Esophagus muscularis mucosa (tissue), 4 donors: ENCODE data around the gene DUSP7. TPM values are rescaled to one million over a fixed set of nuclear protein-coding genes. Genes with fewer than 3 reads are reported as not detected.
"Not testable (repeated sequence)": the region's sequence is repeated elsewhere in the genome, so short reads cannot be mapped to it uniquely, and the experiment has no call there.

Experiments
- DNase-seq: peaks from one replicate; pipeline ENCODE4 v3.0.0-alpha.2; 2017; ENCODE audit errors: extremely low spot score
- H3K27ac ChIP-seq, 4 donors: fragments of 200-600 bp; sonication (generic); replicated peaks in 1 of 4; 1 replicate in 3 of 4; 2 replicates in 1 of 4; pipeline ENCODE4 v1.5.1; 2016 to 2019; ENCODE audit warnings: mild to moderate bottlenecking in 1 of 4
- H3K27me3 ChIP-seq, 4 donors: fragments of 200-600 bp; sonication (generic); one replicate each; pipeline versions ENCODE4 v1.5.1 to v1.6.0; 2016 to 2019
- H3K36me3 ChIP-seq, 4 donors: fragments of 200-600 bp; sonication (generic); one replicate each; pipeline ENCODE4 v1.5.1; 2016 to 2019
- H3K4me1 ChIP-seq, 4 donors: fragments of 200-600 bp; sonication (generic); one replicate each; pipeline ENCODE4 v1.5.1; 2016 to 2019
- H3K4me3 ChIP-seq, 4 donors: fragments of 200-600 bp; sonication (generic); 1 replicate in 2 of 4; 2 replicates in 2 of 4; pipeline ENCODE4 v1.5.1; 2016 to 2019; ENCODE audit warnings: mild to moderate bottlenecking in 4 of 4, moderate library complexity in 1 of 4
- H3K9me3 ChIP-seq, 4 donors: fragments of 200-600 bp; sonication (generic); 1 replicate in 3 of 4; 2 replicates in 1 of 4; pipeline ENCODE4 v1.5.1; 2016 to 2019
- CTCF ChIP-seq, 3 experiments: fragments of 200-600 bp in 2 of 3; fragments of 450-650 bp in 1 of 3; sonication (generic) in 2 of 3; IDR thresholded peaks; one replicate each; pipeline ENCODE4 v1.5.1; 2017 to 2019; ENCODE audit warnings: antibody characterized with exemption in 3 of 3, mild to moderate bottlenecking in 2 of 3, moderate library complexity in 1 of 3
- EP300 ChIP-seq: sonication (generic); formaldehyde crosslinking; IDR thresholded peaks from one replicate; pipeline ENCODE4 v1.6.1; 2017; ENCODE audit warnings: antibody characterized with exemption
- POLR2A ChIP-seq: fragments of 450-650 bp; IDR thresholded peaks from one replicate; pipeline ENCODE4 v1.6.1; 2017; ENCODE audit warnings: antibody characterized with exemption, moderate library complexity, mild to moderate bottlenecking, low read depth
- POLR2AphosphoS5 ChIP-seq, 2 donors: sonication (generic); formaldehyde crosslinking; IDR thresholded peaks; one replicate each; pipeline ENCODE4 v1.6.1; 2017; ENCODE audit warnings: antibody characterized with exemption in 2 of 2
- WGBS: methylation state at CpG from one replicate; pipeline ENCODE4 v1.1.5; 2018; 5-methylcytosine and 5-hydroxymethylcytosine counted together
- intact Hi-C: fragments of 100-400 bp; cut with DNase I; formaldehyde crosslinking; loops from one replicate; pipeline ENCODE4 v1.15.1; 2023
- total RNA-seq, 4 donors: library from RNA; depleted of rRNA; stranded (reverse); fragments of >200 nt; gene quantifications; one replicate each; pipeline versions ENCODE4 v1.1.0 to v1.2.1, GENCODE V29; 2016

The DUSP7 gene
- total RNA-seq, 4 donors from 2014 or later, result 10.0 to 23.5 (median 15.9) TPM

- Histone ChIP-seq H3K36me3 (no peaks in the 10 kb centered on the region), H3K4me1 (peaks cover 10 to 26% (median 22%) of the 10 kb centered on the region in 4 donors), H3K9me3 (no peaks in the 10 kb centered on the region), H3K4me3 (no peak overlapping the region), H3K27ac (no peak overlapping the region), H3K27me3 (peaks cover 0 to 5% (median 0%) of the 10 kb centered on the region in 4 donors)
- no peak for DNase-seq
- WGBS, result 100% methylated on average over 1 of the region's 4 CpGs
- TF ChIP-seq POLR2A, result no peak
- no peak for TF ChIP-seq POLR2AphosphoS5 (IDR thresholded peaks at IDR 0.05)
- TF ChIP-seq CTCF (IDR thresholded peaks at IDR 0.05), result no peak
- no peak for TF ChIP-seq EP300
- intact Hi-C loops, result no loop called here
Observed at GRCh38 chr3:52037291-52037690, 19.1 kb downstream of the DUSP7 start.

GRCh38 chr3:52036829-52037228, 19.5 kb downstream of the DUSP7 start:
- WGBS, result 93% methylated on average over 1 of the region's 5 CpGs
- Histone ChIP-seq H3K36me3 (no peaks in the 10 kb centered on the region), H3K4me3 (no peak overlapping the region), H3K4me1 (peaks cover 10 to 26% (median 22%) of the 10 kb centered on the region in 4 donors), H3K27ac (no peak overlapping the region), H3K27me3 (peaks cover 0 to 5% (median 0%) of the 10 kb centered on the region in 4 donors), H3K9me3 (no peaks in the 10 kb centered on the region)
- TF ChIP-seq POLR2AphosphoS5 (IDR thresholded peaks at IDR 0.05), result no peak
- TF ChIP-seq CTCF (IDR thresholded peaks at IDR 0.05), result no peak
- TF ChIP-seq POLR2A, result no peak
- no peak for TF ChIP-seq EP300
- no peak for DNase-seq
- intact Hi-C loops, result no loop called here

GRCh38 chr3:52036222-52036694, 20.1 kb downstream of the DUSP7 start:
- H3K4me1 ChIP-seq, result peaks cover 10 to 26% (median 20%) of the 10 kb centered on the region in 4 donors
- TF ChIP-seq CTCF (IDR thresholded peaks at IDR 0.05) (no peak), EP300 (no peak), POLR2AphosphoS5 (IDR thresholded peaks at IDR 0.05) (no peak), POLR2A (no peak)
- no peak overlapping the region for H3K27ac ChIP-seq
- DNase-seq, result no peak
- no peak overlapping the region for H3K4me3 ChIP-seq
- WGBS, result 95% methylated on average over 5 of the region's 5 CpGs
- no peaks in the 10 kb centered on the region for H3K36me3 ChIP-seq
- H3K9me3 ChIP-seq, result no peaks in the 10 kb centered on the region
- intact Hi-C loops, result no loop called here
- peaks cover 0 to 5% (median 0%) of the 10 kb centered on the region in 4 donors for H3K27me3 ChIP-seq

GRCh38 chr3:52034651-52035050, 21.7 kb downstream of the DUSP7 start:
- Histone ChIP-seq H3K36me3 (no peaks in the 10 kb centered on the region), H3K4me1 (peaks cover 0 to 13% (median 6%) of the 10 kb centered on the region in 4 donors), H3K27ac (no peak overlapping the region), H3K27me3 (peaks cover 0 to 5% (median 0%) of the 10 kb centered on the region in 4 donors), H3K4me3 (no peak overlapping the region), H3K9me3 (no peaks in the 10 kb centered on the region)
- WGBS, result 62% methylated on average over 2 of the region's 3 CpGs
- intact Hi-C loops, result no loop called here
- TF ChIP-seq POLR2AphosphoS5 (IDR thresholded peaks at IDR 0.05), result no peak
- no peak for TF ChIP-seq CTCF (IDR thresholded peaks at IDR 0.05)
- TF ChIP-seq EP300, result no peak
- TF ChIP-seq POLR2A, result no peak
- DNase-seq, result no peak

DNA sequence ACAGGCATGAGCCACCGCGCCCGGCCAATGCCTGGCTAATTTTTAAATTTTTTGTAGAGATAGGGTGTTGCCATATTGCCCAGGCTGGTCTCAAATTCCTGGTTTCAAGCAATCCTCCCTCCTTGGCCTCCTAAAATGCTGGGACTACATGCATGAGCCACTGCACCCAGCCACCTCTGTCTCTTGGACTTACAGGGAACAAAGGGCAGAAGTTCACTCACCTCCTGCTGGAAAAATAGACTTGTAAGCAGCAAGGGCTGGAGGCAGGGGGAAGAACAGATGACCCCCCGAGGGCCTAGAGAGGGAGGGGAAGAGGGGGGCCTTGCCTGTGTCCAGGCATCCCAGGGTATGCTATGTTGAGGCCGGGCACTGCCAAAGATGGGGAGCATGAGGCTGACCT, 22.2 kb downstream of the DUSP7 start:
- no peak overlapping the region for H3K4me3 ChIP-seq
- intact Hi-C loops, result no loop called here
- H3K27me3 ChIP-seq, result peaks cover 0 to 5% (median 0%) of the 10 kb centered on the region in 4 donors
- 91% methylated on average over 5 of the region's 5 CpGs for WGBS
- no peaks in the 10 kb centered on the region for H3K36me3 ChIP-seq
- DNase-seq, result no peak
- H3K9me3 ChIP-seq, result no peaks in the 10 kb centered on the region
- peaks cover 0 to 9% (median 2%) of the 10 kb centered on the region in 4 donors for H3K4me1 ChIP-seq
- no peak overlapping the region for H3K27ac ChIP-seq
- no peak for TF ChIP-seq POLR2AphosphoS5 (IDR thresholded peaks at IDR 0.05)
- no peak for TF ChIP-seq EP300
- no peak for TF ChIP-seq CTCF (IDR thresholded peaks at IDR 0.05)
- no peak for TF ChIP-seq POLR2A

DNA sequence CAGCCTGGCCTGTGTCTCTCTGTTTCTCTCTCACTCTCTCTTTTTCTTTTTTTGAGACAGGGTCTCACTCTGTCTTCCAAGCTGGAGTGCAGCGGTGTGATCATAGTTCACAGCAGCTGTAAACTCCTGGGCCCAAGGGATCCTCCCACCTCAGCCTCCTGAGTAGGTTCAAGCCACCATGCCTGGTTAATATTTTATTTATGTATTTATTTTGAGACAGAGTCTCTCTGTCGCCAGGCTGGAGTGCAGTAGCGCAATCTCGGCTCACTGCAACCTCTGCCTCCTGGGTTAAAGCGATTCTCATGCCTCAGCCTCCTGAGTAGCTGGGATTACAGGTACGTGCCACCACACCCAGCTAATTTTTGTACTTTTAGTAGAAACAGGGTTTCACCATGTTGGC, 22.6 kb downstream of the DUSP7 start:
- H3K9me3 ChIP-seq, DNase-seq, H3K27me3 ChIP-seq, H3K27ac ChIP-seq, H3K36me3 ChIP-seq, intact Hi-C loops, H3K4me1 ChIP-seq, H3K4me3 ChIP-seq: not testable (repeated sequence)
- WGBS, result 81% methylated on average over 6 of the region's 6 CpGs
